ENCODE measurements around the gene PTPRK. TPM values are rescaled to one million over a fixed set of nuclear protein-coding genes. Genes with fewer than 3 reads are reported as not detected.

PTPRK gene
- total RNA-seq, result 1 to 10 TPM; 1.7 to 2.5 TPM

DNA sequence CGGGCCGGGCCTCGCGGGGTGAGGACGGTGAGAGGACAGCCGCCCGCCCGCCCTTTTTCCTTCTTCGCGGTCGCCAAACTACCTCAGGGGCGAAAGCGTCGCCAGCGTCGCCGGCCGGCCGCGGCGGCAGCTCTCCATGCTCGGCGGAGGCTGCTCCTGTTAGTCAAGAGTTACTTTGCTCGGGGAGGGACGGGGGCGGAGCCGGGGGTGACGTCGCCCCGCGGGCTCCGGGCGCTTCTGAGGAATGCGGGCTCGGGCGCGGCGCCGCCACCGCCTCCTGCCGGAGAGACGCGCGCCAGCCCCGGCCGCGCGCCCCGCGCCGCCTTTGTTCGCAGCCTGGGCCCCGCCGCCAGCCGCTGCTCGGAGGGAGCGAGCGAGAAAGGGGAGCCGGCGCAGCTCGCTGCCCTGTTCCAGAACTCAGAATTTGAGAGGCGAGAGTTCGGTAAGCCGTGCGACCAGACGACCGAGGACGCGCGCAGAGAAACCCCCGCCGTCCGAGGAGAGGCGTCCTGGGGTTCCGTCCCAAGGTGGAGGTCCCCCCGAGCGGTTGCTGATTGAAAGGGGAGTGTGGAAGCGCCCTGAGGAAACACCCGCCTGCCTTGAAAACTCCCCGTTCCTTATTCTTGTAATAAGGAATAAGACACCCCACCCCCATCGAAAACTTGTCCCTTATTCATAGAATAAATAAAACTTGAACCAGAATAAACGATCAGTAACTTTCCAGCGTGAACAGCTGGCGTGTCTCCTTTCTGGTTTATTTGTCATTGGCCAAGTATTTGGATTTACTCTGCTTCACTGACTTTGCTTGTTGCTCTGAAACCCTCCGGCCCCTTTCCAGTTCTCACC lies at the start of gene PTPRK:
Gene PTPRK (minus strand): TSS at position 164 of the 846 bp plus-strand sequence. CDS start 241 bp downstream, outside the sequence.
- peak; percentile 89 for DNase-seq
- Mint-ChIP-seq H3K9me3 (no peaks in the 10 kb centered on the region), H3K4me3 (peak within 1 kb of the TSS; percentile 88), H3K4me1 (peaks cover 16% of the 10 kb centered on the region), H3K36me3 (ENCODE audit: low read depth) (no peaks in the 10 kb centered on the region), H3K27me3 (peaks cover 51% of the 10 kb centered on the region), H3K27ac (peak within 1 kb of the TSS; percentile 85)
- POLR2A ChIA-PET, result no interaction called here
- CTCF ChIA-PET, result interaction anchor here (0.5 to 1.3 kb wide), 4 partner anchors 15 to 1163 kb away, joined by 3 read pairs; no protein-coding TSS in a partner anchor

DNA sequence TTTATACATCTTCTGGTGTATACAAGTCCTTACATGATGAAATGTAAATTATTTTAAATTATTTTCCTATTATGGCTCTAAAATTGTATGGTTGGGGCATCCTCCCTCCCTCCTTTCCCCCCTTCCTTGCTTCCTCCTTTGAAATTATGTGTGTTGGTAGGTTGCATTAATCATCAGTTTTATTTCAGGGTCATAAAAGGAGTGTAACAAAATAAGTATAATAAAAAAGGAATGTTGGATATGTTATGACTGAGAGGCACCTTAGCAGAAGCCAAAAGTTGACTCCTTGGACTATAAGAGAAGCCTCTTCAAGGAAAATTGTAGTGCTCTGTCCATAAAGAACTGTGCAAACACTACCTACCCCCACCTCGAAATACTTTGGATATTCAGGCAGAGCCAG lies 46.6 kb upstream of the PTPRK start:
- Mint-ChIP-seq H3K36me3 (ENCODE audit: low read depth) (no peaks in the 10 kb centered on the region), H3K9me3 (no peaks in the 10 kb centered on the region), H3K27me3 (no peaks in the 10 kb centered on the region), H3K4me1 (peaks cover 7% of the 10 kb centered on the region), H3K4me3 (no peak overlapping the region), H3K27ac (no peak overlapping the region)
- ChIA-PET POLR2A (no interaction called here), CTCF (no interaction called here)
- no peak for DNase-seq

DNA sequence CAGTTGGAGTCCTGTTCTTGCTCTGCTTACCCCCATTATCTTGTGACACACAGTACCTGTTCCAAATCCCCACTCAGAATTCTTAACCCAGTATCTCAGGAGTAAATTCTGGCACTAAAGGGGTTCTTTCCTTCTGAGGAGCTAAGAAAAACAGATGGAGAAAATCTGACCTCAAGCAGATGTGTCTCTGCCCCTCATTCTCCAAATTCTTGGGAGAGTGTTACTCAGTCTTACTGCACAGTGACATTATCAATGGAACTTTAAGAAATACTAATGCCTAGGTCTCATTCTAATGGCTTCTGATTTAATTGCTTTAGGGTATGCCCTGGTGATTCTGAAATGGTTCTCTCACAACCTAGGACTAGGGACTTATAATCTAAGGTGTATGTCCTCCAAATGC lies 40.6 kb upstream of the PTPRK start:
- no peak for DNase-seq
- no peaks in the 10 kb centered on the region for H3K36me3 Mint-ChIP-seq (ENCODE audit: low read depth)
- ChIA-PET POLR2A (no interaction called here), CTCF (no interaction called here)
- no peaks in the 10 kb centered on the region for H3K4me1 Mint-ChIP-seq
- H3K27ac Mint-ChIP-seq, result no peak overlapping the region
- H3K9me3 Mint-ChIP-seq, result no peaks in the 10 kb centered on the region
- H3K4me3 Mint-ChIP-seq, result no peak overlapping the region
- H3K27me3 Mint-ChIP-seq, result peaks cover 7% of the 10 kb centered on the region

DNA sequence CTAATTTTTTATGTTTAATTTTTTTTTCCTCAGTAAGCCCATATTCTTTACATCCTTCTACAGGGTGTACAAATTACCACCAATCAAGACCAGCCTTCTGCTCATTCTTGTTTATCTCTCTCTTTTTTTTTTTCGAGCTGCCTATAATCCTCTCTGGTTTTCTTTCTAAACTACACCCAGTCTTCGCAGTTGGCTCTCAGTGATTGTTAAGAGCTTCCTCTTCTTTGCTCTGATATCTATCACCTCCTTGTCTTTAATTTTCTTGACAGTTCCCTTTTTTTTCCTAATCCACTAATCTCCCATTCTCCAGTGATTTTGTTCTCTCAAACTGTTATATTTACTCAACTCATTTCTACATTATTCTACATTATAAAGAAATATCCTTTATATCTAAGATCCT lies 38.5 kb upstream of the PTPRK start:
- H3K36me3 Mint-ChIP-seq (ENCODE audit: low read depth), result no peaks in the 10 kb centered on the region
- H3K27ac Mint-ChIP-seq, result no peak overlapping the region
- no peaks in the 10 kb centered on the region for H3K4me1 Mint-ChIP-seq
- no peak overlapping the region for H3K4me3 Mint-ChIP-seq
- no peak for DNase-seq
- CTCF ChIA-PET, result no interaction called here
- POLR2A ChIA-PET, result no interaction called here
- no peaks in the 10 kb centered on the region for H3K9me3 Mint-ChIP-seq
- peaks cover 7% of the 10 kb centered on the region for H3K27me3 Mint-ChIP-seq

DNA sequence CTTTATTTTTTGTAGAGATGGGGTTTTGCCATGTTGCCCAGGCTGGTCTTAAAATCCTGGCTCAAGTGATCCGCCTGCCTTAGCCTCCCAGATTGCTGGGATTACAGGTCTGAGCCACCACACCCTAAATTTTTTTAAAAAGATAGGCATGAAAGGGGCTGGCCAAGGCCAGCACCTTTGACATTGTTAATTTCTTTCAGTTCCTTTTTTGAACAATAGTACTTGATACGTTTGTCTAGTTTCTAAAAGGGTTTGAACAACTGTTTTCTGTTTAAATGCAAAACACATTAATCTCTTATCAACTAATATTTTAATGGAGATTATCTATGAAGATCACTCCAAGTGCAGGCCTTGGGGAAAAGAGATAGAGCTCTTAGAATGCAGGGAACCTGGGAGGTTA lies 37.6 kb upstream of the PTPRK start:
- ChIA-PET CTCF (no interaction called here), POLR2A (no interaction called here)
- DNase-seq, result no peak
- Mint-ChIP-seq H3K36me3 (ENCODE audit: low read depth) (no peaks in the 10 kb centered on the region), H3K9me3 (no peaks in the 10 kb centered on the region), H3K27ac (no peak overlapping the region), H3K4me1 (no peaks in the 10 kb centered on the region), H3K4me3 (no peak overlapping the region), H3K27me3 (peaks cover 7% of the 10 kb centered on the region)

DNA sequence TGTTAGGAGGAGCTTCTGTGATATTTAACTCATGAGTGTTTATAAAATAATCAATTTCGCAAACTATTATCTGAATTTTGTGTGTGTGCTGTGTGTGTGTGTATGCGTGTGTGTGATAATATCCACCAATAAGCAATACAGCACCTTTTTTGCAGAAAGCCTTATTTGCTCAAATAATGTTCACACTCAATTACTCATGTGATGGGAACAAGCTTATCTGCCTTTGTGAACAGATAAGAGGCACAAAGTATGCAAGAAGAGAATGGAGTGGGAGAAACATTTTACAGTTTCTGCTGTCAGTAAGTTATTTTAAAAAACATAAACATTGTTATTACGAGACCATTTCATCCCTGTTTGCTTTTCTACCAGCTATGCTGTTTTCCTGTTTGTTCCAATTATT lies 36.7 kb upstream of the PTPRK start:
- peaks cover 8% of the 10 kb centered on the region for H3K27me3 Mint-ChIP-seq
- H3K36me3 Mint-ChIP-seq (ENCODE audit: low read depth), result no peaks in the 10 kb centered on the region
- H3K4me1 Mint-ChIP-seq, result no peaks in the 10 kb centered on the region
- CTCF ChIA-PET, result no interaction called here
- H3K4me3 Mint-ChIP-seq, result no peak overlapping the region
- H3K9me3 Mint-ChIP-seq, result no peaks in the 10 kb centered on the region
- no peak for DNase-seq
- POLR2A ChIA-PET, result no interaction called here
- no peak overlapping the region for H3K27ac Mint-ChIP-seq

DNA sequence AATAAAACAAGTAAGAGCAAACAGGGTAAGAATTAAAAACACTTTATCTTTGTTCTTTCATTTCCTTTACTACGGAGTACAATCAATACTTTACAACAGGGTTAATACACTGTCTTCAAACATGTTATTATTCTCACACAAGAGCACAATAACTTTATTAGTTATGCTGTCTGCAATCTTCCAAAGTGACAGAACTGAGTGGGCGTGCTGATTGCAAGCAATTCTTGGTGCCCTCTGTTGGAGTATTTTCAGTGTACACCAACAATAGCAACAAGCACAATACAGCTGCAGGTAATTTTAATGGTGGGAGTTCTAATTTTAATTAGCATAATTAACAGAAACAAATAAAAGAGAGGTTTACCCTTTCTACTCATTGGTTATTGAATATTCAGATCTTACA lies 33.9 kb upstream of the PTPRK start:
- H3K4me3 Mint-ChIP-seq, result no peak overlapping the region
- DNase-seq, result no peak
- no peaks in the 10 kb centered on the region for H3K36me3 Mint-ChIP-seq (ENCODE audit: low read depth)
- H3K4me1 Mint-ChIP-seq, result no peaks in the 10 kb centered on the region
- CTCF ChIA-PET, result no interaction called here
- no peaks in the 10 kb centered on the region for H3K9me3 Mint-ChIP-seq
- H3K27ac Mint-ChIP-seq, result no peak overlapping the region
- H3K27me3 Mint-ChIP-seq, result peaks cover 6% of the 10 kb centered on the region
- POLR2A ChIA-PET, result no interaction called here

DNA sequence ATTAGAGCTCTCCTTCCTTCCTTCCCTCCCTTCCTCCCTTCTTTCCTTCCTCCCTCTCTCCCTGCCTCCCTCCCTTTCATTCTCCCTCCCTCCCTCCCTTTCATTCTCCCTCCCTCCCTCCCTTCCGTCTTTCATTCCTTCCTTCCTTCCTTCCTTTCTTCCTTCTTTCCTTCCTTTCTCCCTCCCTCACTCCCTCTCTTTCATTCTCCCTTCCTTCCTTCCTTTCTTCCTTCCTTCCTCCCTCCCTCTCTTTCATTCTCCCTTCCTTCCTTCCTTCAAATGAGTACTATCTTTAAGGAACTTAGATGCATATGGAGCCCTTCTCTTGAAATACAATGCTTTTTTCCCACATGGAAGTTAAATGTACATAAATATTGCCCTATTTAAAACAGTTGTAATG lies 20.9 kb upstream of the PTPRK start:
- Mint-ChIP-seq H3K27me3 (peaks cover 11% of the 10 kb centered on the region), H3K9me3 (no peaks in the 10 kb centered on the region), H3K4me1 (no peaks in the 10 kb centered on the region)

DNA sequence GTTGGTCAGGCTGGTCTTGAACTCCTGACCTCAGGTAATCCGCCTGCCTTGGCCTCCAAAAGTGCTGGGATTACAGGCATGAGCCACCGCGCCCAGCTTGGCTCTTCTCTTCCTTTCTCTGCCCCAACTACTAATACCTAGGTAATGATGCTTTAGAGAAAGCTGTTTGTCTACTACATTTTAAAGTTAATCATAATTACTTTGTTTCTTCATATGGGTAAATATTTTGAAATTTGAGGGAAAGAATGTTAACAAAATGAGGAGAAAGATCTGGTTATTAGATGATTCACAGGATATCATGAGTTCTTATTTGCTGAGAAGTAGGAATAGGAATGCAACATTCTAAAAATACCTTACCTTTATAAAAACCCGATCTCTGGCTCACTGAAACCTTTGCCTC lies 18.4 kb upstream of the PTPRK start:
- Mint-ChIP-seq H3K4me1 (no peaks in the 10 kb centered on the region), H3K4me3 (no peak overlapping the region), H3K36me3 (ENCODE audit: low read depth) (no peaks in the 10 kb centered on the region), H3K27me3 (peaks cover 9% of the 10 kb centered on the region), H3K9me3 (no peaks in the 10 kb centered on the region), H3K27ac (no peak overlapping the region)
- ChIA-PET POLR2A (no interaction called here), CTCF (no interaction called here)
- DNase-seq, result no peak

More for the DNA sequence above, 20.9 kb upstream of the PTPRK start:
- Mint-ChIP-seq H3K36me3 (ENCODE audit: low read depth) (no peaks in the 10 kb centered on the region), H3K4me3 (no peak overlapping the region), H3K27ac (no peak overlapping the region)
- ChIA-PET POLR2A (no interaction called here), CTCF (no interaction called here)
- no peak for DNase-seq

DNA sequence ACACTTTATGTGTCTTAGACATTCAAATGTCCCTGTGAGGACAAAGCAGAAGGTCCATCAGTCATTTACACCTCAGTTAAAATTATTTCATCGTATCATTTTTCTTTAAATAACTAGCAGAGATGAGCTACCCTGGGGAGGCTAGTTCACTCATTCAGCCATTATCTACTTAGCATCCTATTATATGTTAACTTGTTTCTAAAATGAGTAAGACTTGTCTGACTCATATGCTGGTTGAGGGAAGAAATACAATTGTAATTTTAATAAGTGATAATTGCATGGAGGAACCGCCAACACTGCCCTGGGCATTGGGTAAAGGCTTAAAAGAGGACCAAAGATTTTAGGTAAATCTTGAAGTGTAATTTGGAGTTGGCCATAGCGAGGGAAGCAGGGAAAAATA lies 12.4 kb upstream of the PTPRK start:
- H3K27me3 Mint-ChIP-seq, result peaks cover 9% of the 10 kb centered on the region
- H3K36me3 Mint-ChIP-seq (ENCODE audit: low read depth), result no peaks in the 10 kb centered on the region
- DNase-seq, result no peak
- H3K4me3 Mint-ChIP-seq, result no peak overlapping the region
- H3K27ac Mint-ChIP-seq, result no peak overlapping the region
- ChIA-PET CTCF (no interaction called here), POLR2A (no interaction called here)
- H3K9me3 Mint-ChIP-seq, result no peaks in the 10 kb centered on the region
- H3K4me1 Mint-ChIP-seq, result peaks cover 5% of the 10 kb centered on the region

DNA sequence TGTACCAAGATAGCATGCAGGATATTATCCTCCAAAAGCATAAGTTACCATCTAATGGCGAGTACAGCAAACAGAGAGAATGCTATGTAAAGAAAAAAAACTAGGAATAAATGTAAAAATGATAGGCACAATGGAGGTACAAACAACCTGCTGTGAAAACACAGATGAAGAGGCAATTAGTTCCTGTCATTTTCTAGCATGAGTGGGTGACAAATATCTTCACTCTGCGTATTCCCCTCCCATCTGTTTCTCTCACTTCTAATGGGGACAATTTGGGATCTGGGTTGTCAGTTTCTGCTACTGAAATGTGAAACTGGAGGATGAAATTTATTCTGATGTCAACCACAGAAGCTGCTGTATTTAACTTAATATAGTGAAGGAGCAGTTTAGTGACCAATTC lies 11.7 kb upstream of the PTPRK start:
- no peak overlapping the region for H3K27ac Mint-ChIP-seq
- no peak for DNase-seq
- POLR2A ChIA-PET, result no interaction called here
- no peaks in the 10 kb centered on the region for H3K9me3 Mint-ChIP-seq
- H3K4me1 Mint-ChIP-seq, result peaks cover 5% of the 10 kb centered on the region
- H3K4me3 Mint-ChIP-seq, result no peak overlapping the region
- H3K27me3 Mint-ChIP-seq, result peaks cover 13% of the 10 kb centered on the region
- no peaks in the 10 kb centered on the region for H3K36me3 Mint-ChIP-seq (ENCODE audit: low read depth)
- CTCF ChIA-PET, result no interaction called here

DNA sequence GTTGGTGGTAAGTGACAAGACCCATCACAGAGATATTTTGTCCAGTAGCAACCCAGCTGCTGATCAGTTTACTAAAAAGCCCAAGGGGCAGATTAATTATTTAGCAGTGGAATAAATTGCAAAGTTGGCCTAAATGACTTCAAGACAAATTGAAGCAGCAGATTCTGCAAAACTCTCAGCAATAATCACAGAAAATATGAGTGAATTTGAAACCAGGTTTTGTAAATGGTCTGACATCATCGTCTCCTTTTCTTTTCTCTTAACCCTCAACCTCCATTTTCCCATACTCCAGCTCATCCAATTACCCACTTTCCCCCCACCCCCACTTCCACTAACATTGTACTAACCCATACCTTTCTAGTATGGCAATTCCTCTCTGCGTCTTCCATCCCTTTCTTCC lies 11.3 kb upstream of the PTPRK start:
- no peak overlapping the region for H3K4me3 Mint-ChIP-seq
- H3K36me3 Mint-ChIP-seq (ENCODE audit: low read depth), result no peaks in the 10 kb centered on the region
- ChIA-PET POLR2A (no interaction called here), CTCF (no interaction called here)
- peaks cover 5% of the 10 kb centered on the region for H3K4me1 Mint-ChIP-seq
- no peak for DNase-seq
- no peak overlapping the region for H3K27ac Mint-ChIP-seq
- peaks cover 13% of the 10 kb centered on the region for H3K27me3 Mint-ChIP-seq
- no peaks in the 10 kb centered on the region for H3K9me3 Mint-ChIP-seq

DNA sequence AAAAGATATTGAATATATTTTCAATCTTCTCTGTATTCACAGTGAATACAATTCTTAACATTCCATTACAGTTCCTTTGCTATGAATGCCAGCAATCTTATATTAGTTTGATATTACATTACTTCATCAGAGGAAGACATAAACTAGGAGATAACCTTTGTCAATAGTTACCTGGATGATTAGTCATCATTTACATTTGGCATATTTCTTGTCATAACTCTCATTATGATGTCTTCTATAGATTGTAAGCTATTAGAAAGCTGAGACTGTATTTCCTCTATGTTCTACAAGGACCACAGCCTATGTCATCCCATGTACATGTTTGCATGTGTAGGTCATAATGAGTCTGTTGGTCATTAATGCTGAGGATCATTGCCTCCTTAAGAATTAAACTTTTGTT lies 7.8 kb upstream of the PTPRK start:
- peaks cover 5% of the 10 kb centered on the region for H3K4me1 Mint-ChIP-seq
- no peak overlapping the region for H3K27ac Mint-ChIP-seq
- no peaks in the 10 kb centered on the region for H3K36me3 Mint-ChIP-seq (ENCODE audit: low read depth)
- ChIA-PET POLR2A (no interaction called here), CTCF (no interaction called here)
- DNase-seq, result no peak
- no peaks in the 10 kb centered on the region for H3K9me3 Mint-ChIP-seq
- H3K27me3 Mint-ChIP-seq, result peaks cover 19% of the 10 kb centered on the region
- no peak overlapping the region for H3K4me3 Mint-ChIP-seq

DNA sequence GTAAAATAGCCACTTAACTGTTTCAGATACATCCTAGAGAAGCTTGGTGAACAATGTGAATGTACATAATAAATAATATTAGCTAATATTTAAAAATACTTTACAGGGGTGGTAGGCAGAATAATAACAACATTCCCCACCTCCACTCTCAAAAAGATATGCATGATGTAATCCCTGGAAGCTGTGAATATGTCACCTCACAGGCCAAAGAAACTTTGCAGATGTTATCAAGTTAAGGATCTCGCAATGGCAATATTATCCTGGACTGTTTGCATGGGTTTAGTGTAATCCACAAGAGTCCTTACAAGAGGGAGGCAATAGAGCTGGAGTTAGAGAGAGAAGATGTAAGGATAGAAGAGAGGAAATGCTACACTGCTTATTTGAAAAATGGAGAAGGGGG lies 7.0 kb upstream of the PTPRK start:
- H3K27me3 Mint-ChIP-seq, result peaks cover 26% of the 10 kb centered on the region
- H3K9me3 Mint-ChIP-seq, result no peaks in the 10 kb centered on the region
- no peak for DNase-seq
- ChIA-PET CTCF (interaction anchor here (0.7 kb wide), 1 partner anchor 7 kb away, joined by 3 read pairs; no protein-coding TSS in a partner anchor), POLR2A (no interaction called here)
- H3K4me1 Mint-ChIP-seq, result peaks cover 3% of the 10 kb centered on the region
- H3K4me3 Mint-ChIP-seq, result no peak overlapping the region
- H3K27ac Mint-ChIP-seq, result no peak overlapping the region
- H3K36me3 Mint-ChIP-seq (ENCODE audit: low read depth), result no peaks in the 10 kb centered on the region

Measured in activated CD4-positive, alpha-beta T cell treated with anti-CD3 and anti-CD28 coated beads, Interleukin-2, amount 10 ng/mL, durations not matched to agents 7 days and 5 days (primary cell).